HCT116 (cell line): ENCODE measurements around the gene PHPT1. TPM values are rescaled to one million over a fixed set of nuclear protein-coding genes. Genes with fewer than 3 reads are reported as not detected.

Source experiments
- ATAC-seq: fragments of 200-7000 bp; cut with Tn5 transposase; 2 replicates; pipeline ENCODE4 v1.9.1; 2020; ENCODE audit warnings: mild to moderate bottlenecking, moderate library complexity
- BruUV-seq: library from RNA; stranded (reverse); fragments of 400-500 nt; replicated peaks from 2 replicates; lab custom pipeline; 2021; lab: Mats Ljungman, UMichigan
- CTCF ChIA-PET: fragments of 300-600 bp; sonication (Branson Sonifier 250); formaldehyde crosslinking; loops from one replicate; lab custom pipeline; 2021; ENCODE audit warnings: antibody characterized with exemption; lab: Charles Lee
- POLR2A ChIA-PET: fragments of 300-600, 350-600 bp; sonication (Branson Sonifier 250); formaldehyde crosslinking; loops from one replicate; lab custom pipeline; 2021; ENCODE audit warnings: antibody characterized with exemption; lab: Charles Lee
- RAD21 ChIA-PET, 2 experiments: fragments of 300-600 bp; sonication (Branson Sonifier 250); formaldehyde crosslinking; loops; one replicate each; lab custom pipeline; 2023; ENCODE audit warnings: low total read pairs in 2 of 2; ENCODE audit not compliant: uncharacterized antibody in 2 of 2, unreplicated experiment in 2 of 2, low non-redundant PET in 1 of 2; lab: Charles Lee
- DNase-seq: peaks from one replicate; pipeline ENCODE4 v3.0.0-alpha.2; 2010; ENCODE audit warnings: low read depth, low spot score
- H2AFZ ChIP-seq: fragments of 200-600 bp; shearing (Covaris generic), sonication (generic); 2 replicates; pipeline ENCODE4 v1.6.1; 2017; ENCODE audit warnings: low read depth, mixed run types, mixed read lengths, antibody characterized with exemption, low read length; ENCODE audit not compliant: poor library complexity, severe bottlenecking
- H3K27ac ChIP-seq: 2 replicates; pipeline ENCODE4 v1.5.1; 2012; ENCODE audit warnings: low read depth, low read length
- H3K27me3 ChIP-seq: fragments of 200-600 bp; sonication (generic); 2 replicates; pipeline ENCODE4 v1.6.1; 2016; ENCODE audit warnings: mixed run types, low read length, mixed read lengths; ENCODE audit not compliant: insufficient read depth
- H3K36me3 ChIP-seq, 2 experiments: fragments of 200-500 bp in 1 of 2; fragments of 200-600 bp in 1 of 2; sonication (Bioruptor generic) in 1 of 2; sonication (generic) in 1 of 2; 2 replicates each; pipeline versions ENCODE4 v1.5.1 to v1.6.1; 2014 to 2016; ENCODE audit warnings: low read length in 2 of 2, inconsistent platforms in 1 of 2, mixed read lengths in 1 of 2, mixed run types in 1 of 2; ENCODE audit not compliant: insufficient read depth in 2 of 2, control insufficient read depth in 1 of 2
- H3K4me1 ChIP-seq, 2 experiments: fragments of 200-600 bp in 1 of 2; sonication (generic) in 1 of 2; 2 replicates each; pipeline versions ENCODE4 v1.5.1 to v1.6.1; 2012 to 2017; ENCODE audit warnings: low read length in 2 of 2, inconsistent platforms in 1 of 2, mild to moderate bottlenecking in 1 of 2, mixed read lengths in 1 of 2, mixed run types in 1 of 2, moderate library complexity in 1 of 2; ENCODE audit not compliant: insufficient read depth in 2 of 2, control insufficient read depth in 1 of 2
- H3K4me2 ChIP-seq: fragments of 200-600 bp; sonication (generic); 2 replicates; pipeline ENCODE4 v1.6.1; 2017; ENCODE audit warnings: mixed run types, low read length, mixed read lengths
- H3K4me3 ChIP-seq, 2 experiments: fragments of 200-600 bp in 1 of 2; sonication (generic) in 1 of 2; replicated peaks in 1 of 2; 2 replicates each; pipeline ENCODE4 v1.5.1; 2011 to 2016; ENCODE audit warnings: low read length in 2 of 2, control low read depth in 1 of 2, low read depth in 1 of 2, mild to moderate bottlenecking in 1 of 2, mixed read lengths in 1 of 2, mixed run types in 1 of 2
- H3K79me2 ChIP-seq: fragments of 200-600 bp; sonication (generic); 2 replicates; pipeline ENCODE4 v1.6.1; 2017; ENCODE audit warnings: mild to moderate bottlenecking, mixed run types, low read length, moderate library complexity, mixed read lengths; ENCODE audit not compliant: insufficient read depth
- H3K9ac ChIP-seq: fragments of 200-600 bp; sonication (generic); 2 replicates; pipeline ENCODE4 v1.6.1; 2016; ENCODE audit warnings: low read length, mixed read lengths
- H3K9me2 ChIP-seq: fragments of 200-600 bp; sonication (generic), shearing (Covaris generic); 2 replicates; pipeline ENCODE4 v1.6.1; 2017; ENCODE audit warnings: mixed run types, mild to moderate bottlenecking, moderate library complexity; ENCODE audit not compliant: insufficient read depth
- H3K9me3 ChIP-seq, 2 experiments: fragments of 200-500 bp in 1 of 2; fragments of 200-600 bp in 1 of 2; sonication (Bioruptor generic) in 1 of 2; sonication (generic) in 1 of 2; 2 replicates each; pipeline ENCODE4 v1.6.1; 2014 to 2017; ENCODE audit warnings: low read length in 2 of 2, mixed read lengths in 2 of 2, inconsistent platforms in 1 of 2, low read depth in 1 of 2, mild to moderate bottlenecking in 1 of 2, mixed run types in 1 of 2, moderate library complexity in 1 of 2; ENCODE audit not compliant: control insufficient read depth in 1 of 2, insufficient read depth in 1 of 2
- H4K20me1 ChIP-seq: fragments of 200-600 bp; sonication (generic), shearing (Covaris generic); 2 replicates; pipeline ENCODE4 v1.6.1; 2017; ENCODE audit warnings: mixed run types, mild to moderate bottlenecking, moderate library complexity; ENCODE audit not compliant: insufficient read depth
- ATF3 ChIP-seq: IDR thresholded peaks from 2 replicates; pipeline ENCODE4 v1.6.1; 2012
- CBX3 ChIP-seq: IDR thresholded peaks from 2 replicates; pipeline ENCODE4 v1.6.1; 2012; ENCODE audit warnings: low read depth
- CEBPB ChIP-seq: IDR thresholded peaks from 2 replicates; pipeline ENCODE4 v1.6.1; 2012; ENCODE audit warnings: low read depth
- CTCF ChIP-seq, 3 experiments: fragments of 200-600 bp in 1 of 3; sonication (generic) in 1 of 3; IDR thresholded peaks in 2 of 3; conservative IDR thresholded peaks in 1 of 3; 2 replicates each; pipeline ENCODE4 v1.5.1; 2012 to 2017; ENCODE audit warnings: low read depth in 2 of 3, low read length in 2 of 3, antibody characterized with exemption in 1 of 3, borderline replicate concordance in 1 of 3, control low read depth in 1 of 3, mild to moderate bottlenecking in 1 of 3, mixed read lengths in 1 of 3, mixed run types in 1 of 3, moderate library complexity in 1 of 3; ENCODE audit not compliant: insufficient read depth in 1 of 3
- EGR1 ChIP-seq: IDR thresholded peaks from 2 replicates; pipeline ENCODE4 v1.6.1; 2012; ENCODE audit warnings: low read depth
- MAX ChIP-seq: IDR thresholded peaks from 2 replicates; pipeline ENCODE4 v1.6.1; 2012
- POLR2A ChIP-seq: IDR thresholded peaks from 2 replicates; pipeline ENCODE4 v1.7.0; 2011; ENCODE audit warnings: borderline replicate concordance; ENCODE audit not compliant: insufficient read depth, insufficient read length; ENCODE audit errors: extremely low read depth
- POLR2AphosphoS5 ChIP-seq: IDR thresholded peaks from 2 replicates; pipeline ENCODE4 v1.6.1; 2011; ENCODE audit warnings: mild to moderate bottlenecking, low read depth, low read length, moderate library complexity
- RAD21 ChIP-seq: IDR thresholded peaks from 2 replicates; pipeline ENCODE4 v1.6.1; 2012; ENCODE audit warnings: low read depth, mild to moderate bottlenecking
- REST ChIP-seq: IDR thresholded peaks from 2 replicates; pipeline ENCODE4 v1.6.1; 2012; ENCODE audit warnings: low read depth
- SIN3A ChIP-seq: IDR thresholded peaks from 2 replicates; pipeline ENCODE4 v1.6.1; 2012; ENCODE audit warnings: low read depth
- SP1 ChIP-seq: IDR thresholded peaks from 2 replicates; pipeline ENCODE4 v1.6.1; 2012; ENCODE audit warnings: low read depth
- SRF ChIP-seq: IDR thresholded peaks from 2 replicates; pipeline ENCODE4 v1.6.1; 2012; ENCODE audit warnings: low read depth
- TCF7L2 ChIP-seq: IDR thresholded peaks from 2 replicates; pipeline ENCODE4 v1.7.0; 2011; ENCODE audit warnings: borderline replicate concordance, inconsistent platforms; ENCODE audit not compliant: insufficient read depth, insufficient read length; ENCODE audit errors: extremely low read depth
- YY1 ChIP-seq: IDR thresholded peaks from 2 replicates; pipeline ENCODE4 v1.6.1; 2011; ENCODE audit warnings: low read length, low read depth, moderate library complexity, mild to moderate bottlenecking; ENCODE audit not compliant: insufficient replicate concordance; ENCODE audit errors: extremely low read depth
- ZBTB33 ChIP-seq: IDR thresholded peaks from 2 replicates; pipeline ENCODE4 v1.6.1; 2011; ENCODE audit warnings: mild to moderate bottlenecking, low read length, moderate library complexity; ENCODE audit not compliant: insufficient replicate concordance; ENCODE audit errors: extremely low read depth
- ZFX ChIP-seq: fragments of 450-650 bp; IDR thresholded peaks from 2 replicates; pipeline ENCODE4 v1.6.1; 2017
- ZNF274 ChIP-seq: fragments of 200-500 bp; sonication (Bioruptor generic); IDR thresholded peaks from 2 replicates; pipeline ENCODE4 v1.6.1; 2014; ENCODE audit warnings: mild to moderate bottlenecking, low read depth, low read length, inconsistent platforms
- intact Hi-C: fragments of 100-400 bp; cut with micrococcal nuclease; formaldehyde crosslinking; loops from 2 replicates; pipeline ENCODE4 v1.10.0; 2022
- total RNA-seq: library from RNA; stranded (reverse); gene quantifications from one replicate; pipeline ENCODE4 v1.2.1, GENCODE V29; 2021; ENCODE audit not compliant: unreplicated experiment

The PHPT1 gene
- total RNA-seq, 1 experiment from 2014 or later: 148 TPM

- H3K4me1 ChIP-seq: peaks cover 4 to 16% of the 10 kb centered on the region in 2 experiments; a peak in 2 of 4 replicates
- CTCF ChIA-PET: no interaction called here
Observed at GRCh38 chr9:136854842-136855460, 5.7 kb downstream of the PHPT1 start.

More at GRCh38 chr9:136854842-136855460, 5.7 kb downstream of the PHPT1 start:
- H4K20me1 ChIP-seq: no peaks in the 10 kb centered on the region
- ChIA-PET POLR2A (no interaction called here), RAD21 (no interaction called here)
- DNase-seq (no peak), ATAC-seq (no peak)
- no peaks in the 10 kb centered on the region for H3K9me2 ChIP-seq
- peaks cover 0 to 11% of the 10 kb centered on the region in 2 experiments; a peak in 1 of 4 replicates for H3K36me3 ChIP-seq
- H3K79me2 ChIP-seq: peaks cover 3% of the 10 kb centered on the region; the same call in 1 of the 2 replicates
- H3K4me2 ChIP-seq: no peak overlapping the region
- H3K27me3 ChIP-seq: no peaks in the 10 kb centered on the region
- H3K4me3 ChIP-seq: no peak overlapping the region
- no peak overlapping the region for H2AFZ ChIP-seq
- TF ChIP-seq POLR2AphosphoS5: no peak
- no peak for TF ChIP-seq ZBTB33
- no peak for TF ChIP-seq ATF3
- no peak for TF ChIP-seq CTCF (IDR thresholded peaks at IDR 0.05 in 2 of 3, conservative IDR thresholded peaks at IDR 0.05 in 1 of 3; ENCODE audit: borderline replicate concordance in 1 of 3, insufficient read depth in 1 of 3, low read depth in 2 of 3, low read length in 2 of 3)
- TF ChIP-seq CBX3: no peak
- no peak for TF ChIP-seq EGR1
- no peak for TF ChIP-seq ZNF274
- TF ChIP-seq SP1: no peak
- TF ChIP-seq POLR2A: no peak
- no peak for TF ChIP-seq YY1
- no peak for TF ChIP-seq MAX
- TF ChIP-seq TCF7L2: no peak
- no peak for TF ChIP-seq SIN3A
- TF ChIP-seq REST: no peak
- TF ChIP-seq ZFX: no peak
- no peak for TF ChIP-seq CEBPB
- TF ChIP-seq RAD21: no peak
- no peak for TF ChIP-seq SRF
- H3K27ac ChIP-seq: no peak overlapping the region
- no peak overlapping the region for H3K9ac ChIP-seq
- BruUV-seq: no TSS peak
- intact Hi-C loops: no loop called here
- H3K9me3 ChIP-seq: no peaks in the 10 kb centered on the region
